GM12892 (cell line): Measurements from ENCODE around the gene ANKRD11.
"Not testable (repeated sequence)": the region's sequence is repeated elsewhere in the genome, so short reads cannot be mapped to it uniquely, and the experiment has no call there.

Experiments
- DNase-seq: peaks from one replicate; pipeline ENCODE4 v3.0.0; 2011; ENCODE audit not compliant: insufficient read length
- FAIRE-seq: peaks from 2 replicates; lab custom pipeline; 2011; peaks lifted over from hg19 to GRCh38; lab: Jason Lieb, UNC
- POLR2A ChIP-seq: IDR thresholded peaks from 2 replicates; pipeline ENCODE4 v1.6.1; 2011; ENCODE audit warnings: low read depth, low read length, control low read depth
- POLR2AphosphoS5 ChIP-seq: IDR thresholded peaks from 2 replicates; pipeline ENCODE4 v1.6.1; 2011; ENCODE audit warnings: low read depth, low read length, control low read depth
- TAF1 ChIP-seq: IDR thresholded peaks from 2 replicates; pipeline ENCODE4 v1.6.1; 2011; ENCODE audit warnings: low read depth, mild to moderate bottlenecking, control low read depth, low read length, borderline replicate concordance

ANKRD11 gene

GRCh38 chr16:89475144-89475543 is 15.2 kb downstream of the ANKRD11 start:
- DNase-seq (no peak), FAIRE-seq (no peak)
- TF ChIP-seq POLR2A, result no peak
- TF ChIP-seq POLR2AphosphoS5, result no peak
- TF ChIP-seq TAF1, result no peak

DNA sequence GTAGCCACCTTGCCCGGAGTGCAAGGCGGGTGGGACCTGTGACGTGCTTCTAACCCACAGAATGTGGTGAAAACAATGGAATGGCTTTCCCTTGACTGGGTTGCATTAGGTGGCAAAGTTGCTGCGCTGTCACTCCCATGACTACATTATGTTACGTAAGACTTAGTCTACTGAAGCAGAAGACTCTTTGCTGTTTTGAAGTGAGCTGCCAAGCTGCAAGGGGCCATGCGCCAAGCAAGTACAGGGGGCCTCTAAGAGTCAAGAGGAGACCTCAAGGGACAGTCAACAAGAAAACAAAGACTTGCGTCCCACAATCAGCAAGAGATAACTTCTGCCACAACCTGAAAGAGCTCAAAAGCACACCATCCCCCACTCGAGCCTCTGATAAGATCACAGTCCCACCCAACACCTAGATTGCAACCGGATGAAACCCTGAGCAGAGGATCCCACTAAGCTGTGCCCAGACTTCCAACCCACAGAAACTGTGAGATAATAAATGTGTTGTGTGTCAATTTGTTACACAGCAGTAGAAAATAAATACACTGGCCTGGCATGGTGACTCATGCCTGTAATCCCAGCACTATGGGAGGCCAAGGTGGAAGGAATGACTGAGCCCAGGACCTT is 16.5 kb downstream of the ANKRD11 start:
- no peak for DNase-seq

GRCh38 chr16:89473136-89473712 is 17.1 kb downstream of the ANKRD11 start:
- TF ChIP-seq POLR2AphosphoS5, result no peak
- TF ChIP-seq TAF1, result no peak
- no peak for TF ChIP-seq POLR2A
- no peak for FAIRE-seq

More for the DNA sequence above, 16.5 kb downstream of the ANKRD11 start:
- no peak for FAIRE-seq
- TF ChIP-seq TAF1 (no peak), POLR2A (no peak), POLR2AphosphoS5 (no peak)

DNA sequence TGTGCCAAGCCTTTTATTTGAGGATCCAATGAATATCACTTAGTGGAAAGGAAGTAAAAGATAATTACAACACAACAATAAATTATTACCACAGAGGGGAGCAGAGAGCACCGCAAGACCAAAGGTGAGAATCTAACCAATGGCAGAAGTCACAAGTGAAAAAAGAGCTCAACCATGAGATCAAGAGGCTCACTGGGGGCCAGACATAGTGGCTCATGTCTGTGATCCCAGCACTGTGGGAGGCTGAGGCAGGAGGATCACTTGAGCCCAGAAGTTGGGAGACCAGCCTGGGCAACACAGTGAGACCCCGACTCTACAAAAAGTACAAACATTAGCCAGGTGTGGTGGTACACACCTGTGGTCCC is 17.7 kb downstream of the ANKRD11 start:
- DNase-seq (no peak), FAIRE-seq (no peak)
- TF ChIP-seq TAF1 (no peak), POLR2AphosphoS5 (no peak), POLR2A (no peak)

More at GRCh38 chr16:89473136-89473712, 17.1 kb downstream of the ANKRD11 start:
- DNase-seq, result no peak

- FAIRE-seq, result no peak
- TF ChIP-seq POLR2AphosphoS5 (no peak), POLR2A (no peak), TAF1 (no peak)
- DNase-seq, result no peak
Measured at GRCh38 chr16:89467382-89467781, 23.0 kb downstream of the ANKRD11 start.

DNA sequence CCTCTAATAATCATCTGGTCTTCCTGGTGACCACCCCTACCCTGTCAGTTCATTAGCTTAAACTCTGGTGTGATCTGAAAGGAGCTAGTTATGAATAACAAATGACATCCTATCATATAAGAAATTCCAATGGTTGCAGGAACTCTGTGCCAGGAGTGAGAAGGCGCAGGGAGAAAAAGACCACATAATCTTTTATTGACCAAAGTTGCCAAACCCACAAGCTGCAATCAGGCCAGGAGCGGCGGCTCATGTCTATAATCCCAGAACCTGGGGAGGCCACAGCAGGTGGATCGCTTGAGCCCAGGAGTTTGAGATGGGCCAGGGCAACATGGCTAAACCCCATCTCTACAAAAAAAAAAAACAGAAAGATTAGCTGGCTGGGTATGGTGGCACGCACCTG is 23.4 kb downstream of the ANKRD11 start:
- DNase-seq, result no peak
- TF ChIP-seq TAF1 (no peak), POLR2A (no peak), POLR2AphosphoS5 (no peak)
- no peak for FAIRE-seq

GRCh38 chr16:89463312-89463711 is 27.0 kb downstream of the ANKRD11 start:
- DNase-seq, FAIRE-seq: not testable (repeated sequence)

- DNase-seq, FAIRE-seq: not testable (repeated sequence)
Measured at GRCh38 chr16:89462639-89463038, 27.7 kb downstream of the ANKRD11 start.

DNA sequence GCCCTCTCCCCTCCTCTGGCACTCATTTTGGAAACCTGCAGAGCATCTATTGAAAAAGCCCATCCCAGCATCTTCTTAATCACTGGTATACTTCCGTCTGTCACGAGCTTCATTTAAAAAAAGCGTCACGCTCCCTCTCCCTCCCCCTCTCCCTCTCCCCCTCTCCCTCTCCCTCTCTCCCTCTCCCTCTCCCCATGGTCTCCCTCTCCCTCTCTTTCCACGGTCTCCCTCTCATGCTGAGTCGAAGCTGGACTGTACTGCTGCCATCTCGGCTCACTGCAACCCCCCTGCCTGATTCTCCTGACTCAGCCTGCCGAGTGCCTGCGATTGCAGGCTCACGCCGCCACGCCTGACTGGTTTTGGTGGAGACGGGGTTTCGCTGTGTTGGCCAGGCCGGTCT is 28.5 kb downstream of the ANKRD11 start:
- not testable (repeated sequence) for DNase-seq, FAIRE-seq

- FAIRE-seq (no peak), DNase-seq (no peak)
- no peak for TF ChIP-seq POLR2A
- TF ChIP-seq POLR2AphosphoS5, result no peak
- no peak for TF ChIP-seq TAF1
Measured at GRCh38 chr16:89460556-89460955, 29.8 kb downstream of the ANKRD11 start.

GRCh38 chr16:89458967-89459366 is 31.4 kb downstream of the ANKRD11 start:
- no peak for TF ChIP-seq TAF1
- no peak; the same call in 1 of the 2 replicates for TF ChIP-seq POLR2AphosphoS5
- no peak for TF ChIP-seq POLR2A
- DNase-seq (no peak), FAIRE-seq (no peak)

DNA sequence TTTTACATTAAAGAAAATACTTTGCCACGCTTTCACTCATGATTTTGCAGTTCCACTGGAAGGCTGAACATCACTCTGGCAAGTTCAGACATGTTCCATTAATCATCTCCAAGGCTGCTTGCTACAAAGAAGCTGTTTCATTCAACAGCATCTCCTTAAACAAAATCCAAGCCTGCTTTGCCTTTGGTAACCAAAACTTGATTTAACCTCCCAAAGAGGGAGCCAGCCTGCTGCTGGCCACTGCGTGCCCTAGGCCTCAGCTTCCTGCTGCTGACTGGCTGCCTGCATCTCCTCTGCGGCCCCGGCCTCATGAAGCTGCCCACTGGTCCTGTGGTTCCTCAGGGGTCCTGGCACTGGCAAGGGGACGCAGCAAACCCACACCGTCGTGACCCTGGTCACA is 31.8 kb downstream of the ANKRD11 start:
- DNase-seq, result no peak

More for the DNA sequence above, 31.8 kb downstream of the ANKRD11 start:
- TF ChIP-seq POLR2A (no peak; the same call in 1 of the 2 replicates), TAF1 (no peak), POLR2AphosphoS5 (no peak; the same call in 1 of the 2 replicates)
- FAIRE-seq, result no peak
